GM18907 (cell line): ENCODE results near the gene TMPRSS6.

Experiments
- ATAC-seq: cut with Tn5 transposase; IDR thresholded peaks from one replicate; pipeline ENCODE4 v1.9.1; 2021; ENCODE audit warnings: mild to moderate bottlenecking, moderate library complexity; ENCODE audit not compliant: unreplicated experiment

TMPRSS6 gene

GRCh38 chr22:37118083-37118482 is 8.6 kb upstream of the TMPRSS6 start:
- ATAC-seq = no peak

GRCh38 chr22:37117092-37117491 is 7.6 kb upstream of the TMPRSS6 start:
- no peak for ATAC-seq

GRCh38 chr22:37115032-37115431 is 5.5 kb upstream of the TMPRSS6 start:
- no peak for ATAC-seq

- ATAC-seq = no peak
Observed at GRCh38 chr22:37113757-37114156, 4.2 kb upstream of the TMPRSS6 start.

GRCh38 chr22:37112084-37112728 is 2.7 kb upstream of the TMPRSS6 start:
- ATAC-seq = no peak

GRCh38 chr22:37111156-37111717 is 1.7 kb upstream of the TMPRSS6 start:
- no peak for ATAC-seq

GRCh38 chr22:37107816-37108621 is 1.5 kb downstream of the TMPRSS6 start:
- no peak for ATAC-seq

- no peak for ATAC-seq
Observed at GRCh38 chr22:37105990-37106389, 3.5 kb downstream of the TMPRSS6 start.

- no peak for ATAC-seq
Observed at GRCh38 chr22:37105154-37105553, 4.4 kb downstream of the TMPRSS6 start.

GRCh38 chr22:37103656-37104452 is 5.7 kb downstream of the TMPRSS6 start:
- ATAC-seq = no peak

- no peak for ATAC-seq
Observed at GRCh38 chr22:37103151-37103550, 6.4 kb downstream of the TMPRSS6 start.

- ATAC-seq = no peak
Observed at GRCh38 chr22:37101311-37102066, 8.0 kb downstream of the TMPRSS6 start.

GRCh38 chr22:37100589-37101127 is 8.9 kb downstream of the TMPRSS6 start:
- ATAC-seq = no peak

GRCh38 chr22:37098976-37099591 is 10.4 kb downstream of the TMPRSS6 start:
- ATAC-seq = no peak

- ATAC-seq = no peak
Observed at GRCh38 chr22:37097346-37097745, 12.2 kb downstream of the TMPRSS6 start.

- ATAC-seq = no peak
Observed at GRCh38 chr22:37095113-37095512, 14.4 kb downstream of the TMPRSS6 start.

- ATAC-seq = no peak
Observed at GRCh38 chr22:37094239-37094638, 15.3 kb downstream of the TMPRSS6 start.

GRCh38 chr22:37092997-37093396 is 16.5 kb downstream of the TMPRSS6 start:
- ATAC-seq = no peak

- ATAC-seq = no peak
Observed at GRCh38 chr22:37091994-37092393, 17.5 kb downstream of the TMPRSS6 start.
